ENCODE data around the gene ARMC9. TPM values are rescaled to one million over a fixed set of nuclear protein-coding genes. Genes with fewer than 3 reads are reported as not detected.

ARMC9 gene
- total and polyA plus RNA-seq, 9 donors, result 16.7 to 33.5 (median 29.3) TPM

- no peak overlapping the region for H3K27ac ChIP-seq
These were observed 29.8 kb downstream of the ARMC9 start for GRCh38 chr2:231228223-231228622.

GRCh38 chr2:231228974-231229529 lies 30.6 kb downstream of the ARMC9 start:
- 75 to 85% (median 77%) methylated on average over 5 of the region's 5 CpGs for WGBS, 3 donors
- no peak for DNase-seq
- peaks cover 1% of the 10 kb centered on the region for H3K4me1 ChIP-seq (ENCODE audit: insufficient read depth)
- no peak overlapping the region for H3K4me3 ChIP-seq
- TF ChIP-seq EP300 (IDR thresholded peaks at IDR 0.05), result no peak
- no peak for TF ChIP-seq CTCF (IDR thresholded peaks at IDR 0.05)
- no peak for TF ChIP-seq POLR2A (IDR thresholded peaks at IDR 0.05)
- no peaks in the 10 kb centered on the region for H3K36me3 ChIP-seq
- H3K9me3 ChIP-seq, result no peaks in the 10 kb centered on the region
- no peaks in the 10 kb centered on the region for H3K27me3 ChIP-seq
- intact Hi-C loops (cut with DNase I), result loop anchor here (5.0 to 10.0 kb wide), 4 partner anchors 46 to 223 kb away; no protein-coding TSS in a partner anchor
- no peak overlapping the region for H3K27ac ChIP-seq

More at GRCh38 chr2:231228223-231228622, 29.8 kb downstream of the ARMC9 start:
- Histone ChIP-seq H3K4me3 (no peak overlapping the region), H3K27me3 (no peaks in the 10 kb centered on the region), H3K36me3 (no peaks in the 10 kb centered on the region), H3K9me3 (no peaks in the 10 kb centered on the region), H3K4me1 (ENCODE audit: insufficient read depth) (peaks cover 1% of the 10 kb centered on the region)
- no peak for DNase-seq
- TF ChIP-seq CTCF (IDR thresholded peaks at IDR 0.05), result no peak
- TF ChIP-seq EP300 (IDR thresholded peaks at IDR 0.05), result no peak
- no peak for TF ChIP-seq POLR2A (IDR thresholded peaks at IDR 0.05)
- WGBS, 3 donors, result 85 to 94% (median 86%) methylated on average over 8 to 9 of the region's 9 CpGs
- intact Hi-C loops (cut with DNase I), result loop anchor here (5.0 to 10.0 kb wide), 4 partner anchors 47 to 224 kb away; no protein-coding TSS in a partner anchor

DNA sequence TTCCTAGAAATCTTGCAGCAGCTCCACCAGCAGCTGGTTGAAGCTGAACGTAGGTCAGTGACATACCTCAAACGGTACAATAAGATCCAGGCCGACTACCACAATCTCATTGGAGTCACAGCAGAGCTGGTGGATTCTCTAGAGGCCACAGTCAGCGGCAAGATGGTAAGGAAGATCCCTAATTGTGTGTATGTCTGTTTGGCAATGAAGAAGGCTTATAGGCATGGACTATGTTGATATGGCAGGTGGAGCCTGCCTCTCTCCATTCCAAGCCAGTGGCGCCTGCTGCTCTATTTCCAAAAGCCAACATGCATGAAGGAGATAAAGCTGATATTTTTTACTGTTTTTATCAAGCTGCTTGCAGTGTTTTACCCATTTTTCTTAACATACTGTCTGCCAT lies 36.8 kb downstream of the ARMC9 start:
- Histone ChIP-seq H3K27me3 (no peaks in the 10 kb centered on the region), H3K36me3 (no peaks in the 10 kb centered on the region), H3K4me1 (ENCODE audit: insufficient read depth) (no peaks in the 10 kb centered on the region), H3K4me3 (no peak overlapping the region), H3K9me3 (no peaks in the 10 kb centered on the region), H3K27ac (no peak overlapping the region)
- TF ChIP-seq POLR2A (IDR thresholded peaks at IDR 0.05) (no peak), CTCF (IDR thresholded peaks at IDR 0.05) (no peak), EP300 (IDR thresholded peaks at IDR 0.05) (no peak)
- DNase-seq, result no peak
- WGBS, 3 donors, result 72 to 86% (median 73%) methylated on average over 5 of the region's 5 CpGs
- intact Hi-C loops (cut with DNase I), result no loop called here

- no peaks in the 10 kb centered on the region for H3K36me3 ChIP-seq
- H3K4me3 ChIP-seq, result no peak overlapping the region
- 82 to 90% (median 86%) methylated on average over 3 of the region's 3 CpGs for WGBS, 3 donors
- no peak overlapping the region for H3K27ac ChIP-seq
- H3K27me3 ChIP-seq, result no peaks in the 10 kb centered on the region
- H3K9me3 ChIP-seq, result no peaks in the 10 kb centered on the region
- DNase-seq, result no peak
- peaks cover 5% of the 10 kb centered on the region for H3K4me1 ChIP-seq (ENCODE audit: insufficient read depth)
- intact Hi-C loops (cut with DNase I), result no loop called here
- TF ChIP-seq POLR2A (IDR thresholded peaks at IDR 0.05), result no peak
- no peak for TF ChIP-seq CTCF (IDR thresholded peaks at IDR 0.05)
- TF ChIP-seq EP300 (IDR thresholded peaks at IDR 0.05), result no peak
These were observed 40.3 kb downstream of the ARMC9 start for GRCh38 chr2:231238689-231239088.

Data from ovary (tissue), 9 donors.